GM21381 (cell line): Measurements from ENCODE around the gene RNF217.

ENCODE experiments used
- ATAC-seq: cut with Tn5 transposase; IDR thresholded peaks from one replicate; pipeline ENCODE4 v1.9.1; 2021; ENCODE audit warnings: mild to moderate bottlenecking, moderate library complexity; ENCODE audit not compliant: unreplicated experiment

RNF217 gene

DNA sequence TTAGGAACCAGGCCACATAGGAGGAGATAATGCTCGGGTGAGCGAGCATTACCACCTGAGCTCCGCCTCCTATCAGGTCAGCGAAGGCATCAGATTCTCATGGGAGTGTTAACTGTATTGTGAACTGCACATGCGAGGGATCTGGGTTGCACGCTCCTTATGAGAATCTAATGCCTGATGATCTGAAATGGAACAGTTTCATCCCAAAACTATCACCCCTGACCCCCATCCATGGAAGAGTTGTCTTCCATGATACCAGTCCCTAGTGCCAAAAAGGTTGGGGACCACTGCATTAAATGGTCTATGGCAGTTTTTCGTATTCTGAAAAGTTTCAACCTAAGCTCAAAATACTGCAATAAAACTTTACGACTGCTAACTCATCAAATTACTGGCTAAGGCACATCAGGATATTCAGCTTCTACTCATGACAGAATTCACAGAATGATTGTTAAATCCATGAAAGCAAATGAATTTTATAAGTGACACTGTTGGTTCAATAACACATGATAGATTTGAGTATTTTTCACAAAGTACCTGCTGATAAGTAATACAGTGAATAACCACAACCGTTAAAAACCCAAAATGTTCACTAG is 25.9 kb downstream of the RNF217 start:
- no peak for ATAC-seq

- no peak for ATAC-seq
These were observed 27.1 kb downstream of the RNF217 start for GRCh38 chr6:124989136-124989983.

- no peak for ATAC-seq
These were observed 28.8 kb downstream of the RNF217 start for GRCh38 chr6:124990988-124991387.

DNA sequence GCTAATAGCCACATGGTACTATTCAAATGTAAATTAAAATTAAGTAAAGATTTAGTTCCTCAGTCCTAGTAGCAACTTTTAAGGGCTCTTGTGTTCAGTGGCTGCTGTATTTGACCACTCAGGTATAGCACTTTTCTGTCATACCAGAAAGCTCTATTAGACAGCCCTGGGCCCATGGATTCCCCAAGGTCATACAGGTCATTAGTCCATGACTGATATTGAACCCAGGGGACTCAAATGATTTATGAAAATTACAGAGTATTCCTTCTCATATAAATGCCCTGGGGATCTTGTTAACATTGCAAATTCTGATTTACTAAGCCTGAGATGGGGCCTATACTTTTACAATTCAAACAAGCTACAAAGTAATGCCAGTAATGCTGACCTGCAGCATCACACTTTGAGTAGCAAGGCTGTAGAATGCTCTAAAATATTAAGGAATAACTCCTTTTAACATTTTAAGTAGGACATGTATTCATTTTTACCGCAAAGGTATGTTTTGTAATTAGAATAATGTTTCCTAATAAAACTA is 29.6 kb downstream of the RNF217 start:
- ATAC-seq: no peak

GRCh38 chr6:124993327-124993726 is 31.1 kb downstream of the RNF217 start:
- ATAC-seq: no peak

DNA sequence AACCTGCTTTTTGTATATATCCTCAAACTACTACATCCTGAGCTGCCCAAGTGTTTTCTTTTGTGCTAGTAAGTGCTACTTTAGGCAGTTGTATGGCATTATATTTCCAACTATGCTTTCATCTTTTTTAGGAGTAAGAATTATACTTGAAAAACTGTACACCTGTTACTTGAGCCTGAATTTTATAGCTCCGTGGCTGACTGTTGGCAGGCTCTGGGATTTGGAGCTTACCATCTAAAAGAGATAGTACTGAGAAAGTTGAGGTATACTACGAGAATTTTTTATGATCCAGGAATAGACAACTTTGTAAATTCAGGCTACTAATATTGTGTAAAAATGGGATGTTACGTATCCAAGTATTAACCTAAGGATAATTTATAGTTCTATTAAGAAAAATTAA is 32.4 kb downstream of the RNF217 start:
- ATAC-seq: no peak

DNA sequence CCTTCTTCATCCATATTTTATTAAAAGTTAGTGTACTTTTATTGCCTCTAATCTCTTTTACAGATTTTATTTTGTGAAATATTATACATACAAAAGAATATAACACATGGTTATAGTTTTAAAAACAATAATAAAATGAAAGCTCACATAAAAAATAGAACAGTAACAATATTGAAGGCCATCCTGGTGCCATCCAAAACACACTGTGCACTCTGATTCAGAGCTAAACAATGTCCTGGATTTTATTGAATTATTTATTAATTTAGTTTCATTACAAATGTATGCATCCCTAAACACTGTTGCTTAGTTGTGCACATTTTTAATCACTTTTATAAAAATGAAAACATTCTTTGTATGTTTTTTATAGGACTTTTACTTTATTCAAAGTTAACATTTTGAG is 32.9 kb downstream of the RNF217 start:
- ATAC-seq: no peak

GRCh38 chr6:124995645-124996325 is 33.5 kb downstream of the RNF217 start:
- ATAC-seq: no peak

GRCh38 chr6:124996411-124996810 is 34.2 kb downstream of the RNF217 start:
- ATAC-seq: no peak

DNA sequence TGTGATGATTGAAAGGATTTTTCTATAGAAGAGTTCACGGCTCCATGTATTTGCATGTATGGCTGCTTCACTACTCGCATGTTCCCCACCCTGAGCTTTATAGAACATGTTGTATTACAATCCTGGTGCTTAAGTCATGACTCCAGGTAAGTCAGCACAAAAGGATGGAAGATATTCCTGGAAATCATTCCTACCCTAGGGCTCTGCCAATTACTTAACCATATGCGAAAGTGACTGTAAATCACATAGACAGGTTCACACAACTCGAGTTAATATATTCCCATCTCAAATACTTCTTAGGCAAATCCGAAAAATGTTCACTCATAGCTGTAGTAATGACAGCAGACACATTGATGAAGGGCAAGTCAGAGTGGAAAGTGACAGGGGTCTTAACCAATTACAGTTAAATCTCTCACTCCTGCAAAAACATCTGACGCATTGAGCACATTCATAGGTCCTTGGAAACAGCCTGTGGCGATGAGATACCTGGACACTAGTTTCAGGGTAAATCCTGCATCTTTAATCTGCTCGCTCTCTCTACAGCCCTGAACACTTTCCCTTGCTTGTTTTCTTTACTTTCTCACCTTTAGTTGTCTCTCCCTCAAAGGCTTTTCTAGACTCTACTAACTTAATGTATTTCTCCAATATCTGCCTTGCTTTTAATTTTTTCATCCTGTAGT is 35.1 kb downstream of the RNF217 start:
- ATAC-seq: no peak

DNA sequence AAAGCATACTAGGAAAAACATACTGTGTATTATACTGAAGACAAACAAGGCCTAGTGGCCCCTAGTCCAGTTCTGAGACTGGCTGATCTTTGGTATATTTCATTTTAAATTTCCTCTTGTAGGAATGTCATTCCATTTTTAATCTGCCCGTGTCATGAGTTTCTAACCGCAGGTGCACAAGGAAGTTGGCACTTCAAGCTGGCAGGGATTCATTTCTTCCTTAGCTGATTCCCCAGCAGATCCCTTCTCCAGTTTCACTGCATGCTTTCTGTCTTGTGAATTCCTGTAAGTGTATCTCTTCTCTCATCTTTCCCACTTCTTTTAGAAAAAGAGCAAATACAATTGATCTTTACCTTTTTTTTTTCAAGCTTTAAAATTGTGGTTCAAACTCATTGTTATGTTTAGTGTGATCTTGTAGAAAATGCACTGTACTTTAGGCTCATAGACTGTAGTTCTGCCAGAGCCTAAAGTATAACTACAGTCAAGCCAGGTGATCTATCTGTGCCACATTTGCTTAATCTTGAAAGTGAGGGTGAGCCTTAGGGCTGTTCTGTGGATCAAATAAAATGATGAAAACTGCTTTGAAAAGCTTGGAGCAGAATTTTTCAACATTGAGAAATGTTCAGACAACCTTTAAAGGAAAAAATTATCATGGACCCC is 37.0 kb downstream of the RNF217 start:
- ATAC-seq: no peak

GRCh38 chr6:125001684-125002405 is 39.6 kb downstream of the RNF217 start:
- no peak for ATAC-seq

DNA sequence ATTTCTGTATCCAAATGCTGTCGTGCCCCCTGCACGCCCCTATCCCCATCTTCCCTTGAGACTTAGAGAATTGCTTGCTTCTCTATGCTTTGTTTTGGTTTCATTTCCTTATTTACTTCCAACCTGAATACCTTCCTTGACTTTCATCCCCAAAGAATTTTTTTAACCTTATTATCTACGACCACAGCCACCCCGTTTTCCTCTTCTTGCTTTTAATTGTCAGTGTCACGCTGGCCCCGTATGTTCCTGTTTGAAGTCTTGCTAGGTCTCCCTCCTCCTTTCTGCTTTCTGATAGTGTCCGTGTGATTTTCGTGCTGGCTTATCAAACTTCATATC is 40.1 kb downstream of the RNF217 start:
- no peak for ATAC-seq

GRCh38 chr6:125003070-125003469 is 40.8 kb downstream of the RNF217 start:
- no peak for ATAC-seq

DNA sequence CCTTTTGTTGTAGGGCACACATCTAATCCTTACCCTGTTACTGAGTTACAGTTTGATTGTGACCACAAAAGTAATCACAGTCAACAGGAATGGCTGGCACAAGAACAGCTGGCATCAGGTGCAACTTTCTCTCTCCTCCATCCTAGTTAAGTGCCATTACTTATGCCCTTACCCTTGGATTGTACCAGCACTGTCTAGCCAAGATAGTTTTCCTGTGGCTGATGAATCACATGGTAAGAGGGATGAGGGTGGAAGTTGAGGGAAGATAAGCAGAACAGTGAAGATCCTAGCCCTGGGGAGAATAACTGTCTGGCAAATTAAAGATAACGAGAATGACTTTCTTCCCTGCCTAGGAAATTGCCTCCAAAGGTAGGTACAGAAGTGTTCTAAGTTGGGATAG is 42.0 kb downstream of the RNF217 start:
- ATAC-seq: no peak

DNA sequence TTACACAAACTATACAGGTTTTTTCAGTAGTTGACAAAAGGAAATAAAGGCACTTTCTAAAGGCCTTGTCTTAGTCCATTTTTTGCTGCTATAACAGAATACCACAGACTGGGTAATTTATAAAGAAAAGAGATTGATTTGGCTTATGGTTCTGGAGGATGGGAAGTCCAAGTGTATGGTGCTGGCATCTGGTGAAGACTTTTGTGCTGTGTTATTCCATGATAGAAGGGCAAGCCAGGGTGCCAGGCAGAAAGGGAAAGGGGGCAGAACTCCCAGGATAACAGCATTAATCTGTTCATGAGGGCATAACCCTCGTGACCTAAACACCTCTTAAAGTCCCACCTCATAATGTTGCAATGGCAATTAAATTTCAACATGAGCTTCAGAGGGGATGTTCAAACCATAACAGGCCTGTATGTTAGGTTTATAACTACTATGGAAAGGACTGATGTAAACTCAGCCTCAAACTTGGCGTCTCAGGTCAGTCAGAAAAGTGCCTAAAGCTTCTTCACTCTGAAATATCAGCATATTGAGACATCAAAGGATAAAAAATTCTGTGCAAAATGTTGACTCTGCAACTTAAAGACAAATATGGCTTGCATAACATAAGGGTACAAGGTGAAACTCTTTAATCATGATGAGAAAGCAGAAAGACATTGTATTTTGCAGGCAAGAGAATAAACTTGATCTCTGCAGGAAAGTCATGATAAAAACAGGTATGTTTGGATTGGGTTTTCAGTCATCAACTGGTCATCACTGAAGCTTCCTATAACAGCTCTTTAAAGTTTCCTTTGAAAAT is 42.8 kb downstream of the RNF217 start:
- no peak for ATAC-seq

GRCh38 chr6:125008261-125008703 is 46.0 kb downstream of the RNF217 start:
- no peak for ATAC-seq

DNA sequence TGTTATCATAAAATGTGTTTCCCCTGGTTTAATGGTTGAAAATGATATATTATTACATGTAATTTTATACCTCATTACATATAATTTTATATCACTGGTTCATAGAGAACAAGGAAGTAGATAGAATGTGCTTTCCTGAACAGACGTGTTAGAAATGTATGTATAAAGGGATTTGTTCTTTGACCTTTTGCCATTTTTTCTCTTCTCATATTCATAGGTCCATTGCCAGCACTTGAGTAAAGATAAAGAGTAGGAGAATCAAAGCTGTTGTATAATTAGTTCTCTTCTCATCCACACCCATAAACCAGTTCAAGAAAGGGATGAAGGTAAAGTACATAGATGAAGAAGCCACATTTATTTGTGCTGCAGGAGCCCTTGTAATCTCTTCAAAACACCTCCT is 46.7 kb downstream of the RNF217 start:
- no peak for ATAC-seq

DNA sequence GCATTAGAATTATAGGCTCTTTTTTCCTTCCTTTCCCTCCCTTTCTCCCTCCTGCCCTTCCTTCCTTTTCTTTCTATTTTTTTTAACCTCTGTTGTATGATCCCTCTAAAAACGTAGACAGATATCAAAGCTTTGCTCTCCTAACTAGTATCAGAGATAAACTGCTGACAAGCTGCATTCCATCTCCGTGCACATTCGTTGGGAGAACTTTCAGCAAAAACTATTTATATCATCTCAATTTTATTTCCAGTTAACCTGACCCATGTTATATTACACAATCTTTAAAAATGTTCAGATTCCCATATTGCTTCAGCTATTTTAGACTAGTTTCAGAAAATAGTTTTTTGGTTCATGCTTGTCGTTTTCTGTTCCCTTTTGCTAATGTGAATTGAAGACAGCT is 47.3 kb downstream of the RNF217 start:
- ATAC-seq: no peak
